ENCODE data around the gene ZIC4. TPM values are rescaled to one million over a fixed set of nuclear protein-coding genes. Genes with fewer than 3 reads are reported as not detected.

The ZIC4 gene
- total and polyA plus RNA-seq, 2 of the 4 experiments (the other 2 are of a cell fraction), result not detected

GRCh38 chr3:147400111-147400510 is 6.2 kb downstream of the ZIC4 start:
- TF ChIP-seq RAD21 (IDR thresholded peaks at IDR 0.05; ENCODE audit: low read length), result no peak
- no peak for TF ChIP-seq POLR2A (IDR thresholded peaks at IDR 0.05; ENCODE audit: low read depth, low read length)
- no peak for TF ChIP-seq BHLHE40 (IDR thresholded peaks at IDR 0.05; ENCODE audit: low read depth, low read length)
- TF ChIP-seq MXI1 (IDR thresholded peaks at IDR 0.05; ENCODE audit: borderline replicate concordance, low read depth, low read length), result no peak
- no peak for TF ChIP-seq USF2 (IDR thresholded peaks at IDR 0.05; ENCODE audit: low read depth, low read length)
- no peak for TF ChIP-seq CHD1 (IDR thresholded peaks at IDR 0.05; ENCODE audit: low read depth, low read length)
- TF ChIP-seq SMC3 (IDR thresholded peaks at IDR 0.05; ENCODE audit: low read depth, low read length), result no peak
- TF ChIP-seq, protein P1, sequence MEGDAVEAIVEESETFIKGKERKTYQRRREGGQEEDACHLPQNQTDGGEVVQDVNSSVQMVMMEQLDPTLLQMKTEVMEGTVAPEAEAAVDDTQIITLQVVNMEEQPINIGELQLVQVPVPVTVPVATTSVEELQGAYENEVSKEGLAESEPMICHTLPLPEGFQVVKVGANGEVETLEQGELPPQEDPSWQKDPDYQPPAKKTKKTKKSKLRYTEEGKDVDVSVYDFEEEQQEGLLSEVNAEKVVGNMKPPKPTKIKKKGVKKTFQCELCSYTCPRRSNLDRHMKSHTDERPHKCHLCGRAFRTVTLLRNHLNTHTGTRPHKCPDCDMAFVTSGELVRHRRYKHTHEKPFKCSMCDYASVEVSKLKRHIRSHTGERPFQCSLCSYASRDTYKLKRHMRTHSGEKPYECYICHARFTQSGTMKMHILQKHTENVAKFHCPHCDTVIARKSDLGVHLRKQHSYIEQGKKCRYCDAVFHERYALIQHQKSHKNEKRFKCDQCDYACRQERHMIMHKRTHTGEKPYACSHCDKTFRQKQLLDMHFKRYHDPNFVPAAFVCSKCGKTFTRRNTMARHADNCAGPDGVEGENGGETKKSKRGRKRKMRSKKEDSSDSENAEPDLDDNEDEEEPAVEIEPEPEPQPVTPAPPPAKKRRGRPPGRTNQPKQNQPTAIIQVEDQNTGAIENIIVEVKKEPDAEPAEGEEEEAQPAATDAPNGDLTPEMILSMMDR (conservative IDR thresholded peaks at IDR 0.05; ENCODE audit: low read depth, low read length), result no peak
- TF ChIP-seq RCOR1 (IDR thresholded peaks at IDR 0.05; ENCODE audit: insufficient replicate concordance, low read length), result no peak
- no peak for TF ChIP-seq NFE2L2 (IDR thresholded peaks at IDR 0.05; ENCODE audit: low read depth, low read length)
- no peak for TF ChIP-seq CEBPB (IDR thresholded peaks at IDR 0.05; ENCODE audit: low read depth, low read length)
- TF ChIP-seq MAFK (IDR thresholded peaks at IDR 0.05; ENCODE audit: low read depth, low read length), result no peak
- no peak overlapping the region for H3K4me2 ChIP-seq (ENCODE audit: low read depth, low read length)
- intact Hi-C loops (cut with micrococcal nuclease), result no loop called here
- no peak overlapping the region for H2BK20ac ChIP-seq (ENCODE audit: low read depth, low read length)
- H3K14ac ChIP-seq (replicated peaks; ENCODE audit: low read depth, low read length), result no peak overlapping the region
- no peaks in the 10 kb centered on the region for H3K9me1 ChIP-seq (ENCODE audit: insufficient read depth, low read length)
- no peak overlapping the region for H4K5ac ChIP-seq (ENCODE audit: low read depth, low read length)
- H4K91ac ChIP-seq (ENCODE audit: insufficient read depth, low read depth, low read length), result no peak overlapping the region
- H3K27me3 ChIP-seq (ENCODE audit: control insufficient read depth, insufficient read depth, low read length), result peaks cover 74% of the 10 kb centered on the region
- no peak overlapping the region for H3K56ac ChIP-seq (ENCODE audit: extremely low read depth, insufficient read depth, low read length)
- CTCF ChIA-PET, result no interaction called here
- H3K27ac ChIP-seq (ENCODE audit: insufficient read depth, low read length), result no peak overlapping the region
- H3K36me3 ChIP-seq (ENCODE audit: control insufficient read depth, insufficient read depth, low read length), result no peaks in the 10 kb centered on the region
- peaks cover 14% of the 10 kb centered on the region; the same call in 1 of the 2 replicates for H3K9me3 ChIP-seq (ENCODE audit: control insufficient read depth, insufficient read depth, low read length)
- no TSS peak for BruUV-seq (replicated peaks)
- H2BK5ac ChIP-seq (ENCODE audit: low read depth, low read length, poor library complexity, severe bottlenecking), result no peak overlapping the region
- no peak overlapping the region for H4K8ac ChIP-seq (ENCODE audit: low read depth in 2 of 2, low read length in 2 of 2)
- H2AK9ac ChIP-seq (replicated peaks; ENCODE audit: low read depth, low read length, poor library complexity), result no peak overlapping the region
- no peak overlapping the region for H3K4ac ChIP-seq (ENCODE audit: low read depth, low read length)
- no peaks in the 10 kb centered on the region for H3K4me1 ChIP-seq (ENCODE audit: control insufficient read depth, insufficient read depth, low read length)
- H3K9ac ChIP-seq (ENCODE audit: low read depth, low read length), result no peak overlapping the region
- H2BK15ac ChIP-seq (ENCODE audit: low read depth, low read length), result no peak overlapping the region
- dilution Hi-C loops (cut with HindIII; ENCODE audit: low sequenced_read_pairs, unreplicated experiment), result no loop called here
- H3K4me3 ChIP-seq (ENCODE audit: insufficient read depth, low read depth, low read length), result no peak overlapping the region
- no peak overlapping the region for H3K23ac ChIP-seq (ENCODE audit: low read depth, low read length)
- H2BK120ac ChIP-seq (ENCODE audit: low read depth, low read length), result no peak overlapping the region
- no peaks in the 10 kb centered on the region for H4K20me1 ChIP-seq (ENCODE audit: insufficient read depth, low read length)
- no peak overlapping the region for H3K18ac ChIP-seq (ENCODE audit: low read depth, low read length)
- DNase-seq (no peak), ATAC-seq (ENCODE audit: low read depth) (no peak)
- POLR2A ChIA-PET (ENCODE audit: unreplicated experiment), result no interaction called here
- H3K79me1 ChIP-seq (ENCODE audit: low read depth in 1 of 2, low read length in 2 of 2), result no peaks in the 10 kb centered on the region
- in situ Hi-C loops (cut with MboI; ENCODE audit: low sequenced_read_pairs), result no loop called here
- no peak overlapping the region for H2AK5ac ChIP-seq (ENCODE audit: low read depth, low read length)
- no peak overlapping the region for H2AFZ ChIP-seq (replicated peaks; ENCODE audit: low read length, poor library complexity)
